VCaP (cell line): ENCODE data around the gene FSIP1.
A peak's percentile ranks its signal among the peaks of the same experiment; 100 is the strongest.

ENCODE experiments used
- H3K27ac ChIP-seq: fragments of 450-650 bp; 2 replicates; pipeline ENCODE4 v1.5.1; 2017
- CTCF ChIP-seq: fragments of 450-650 bp; conservative IDR thresholded peaks from 2 replicates; pipeline ENCODE4 v1.5.1; 2017; ENCODE audit warnings: mild to moderate bottlenecking, moderate library complexity

The FSIP1 gene

GRCh38 chr15:39792844-39793335 is 10.2 kb upstream of the FSIP1 start:
- H3K27ac ChIP-seq: no peak overlapping the region
- no peak for TF ChIP-seq CTCF

- TF ChIP-seq CTCF: no peak
- H3K27ac ChIP-seq: no peak overlapping the region
Observed at GRCh38 chr15:39792025-39792843, 9.6 kb upstream of the FSIP1 start.

GRCh38 chr15:39789736-39790135 is 7.1 kb upstream of the FSIP1 start:
- no peak for TF ChIP-seq CTCF
- no peak overlapping the region for H3K27ac ChIP-seq

- H3K27ac ChIP-seq: no peak overlapping the region
- TF ChIP-seq CTCF: no peak
Observed at GRCh38 chr15:39788800-39789565, 6.3 kb upstream of the FSIP1 start.

- TF ChIP-seq CTCF: no peak
- 0 out of 2 replicates have a peak overlapping the region, but pooled peaks have one; percentile 3 for H3K27ac ChIP-seq
Observed at GRCh38 chr15:39788108-39788507, 5.5 kb upstream of the FSIP1 start.

GRCh38 chr15:39787479-39787878 is 4.8 kb upstream of the FSIP1 start:
- H3K27ac ChIP-seq: 0 out of 2 replicates have a peak overlapping the region, but pooled peaks have one; percentile 3
- TF ChIP-seq CTCF: no peak

- TF ChIP-seq CTCF: peak; percentile 72
- peak overlapping the region; percentile 87 for H3K27ac ChIP-seq
Observed at GRCh38 chr15:39786447-39787056, 3.9 kb upstream of the FSIP1 start.
